ENCODE results near the gene FCHSD2.
"Not testable (repeated sequence)": the region's sequence is repeated elsewhere in the genome, so short reads cannot be mapped to it uniquely, and the experiment has no call there.

FCHSD2 gene

GRCh38 chr11:72828081-72828567 is 314.0 kb downstream of the FCHSD2 start:
- Histone ChIP-seq H3K4me3 (ENCODE audit: low read depth, low read length) (no peak overlapping the region), H3K4me1 (peaks cover 4% of the 10 kb centered on the region), H3K9me3 (no peaks in the 10 kb centered on the region), H3K36me3 (no peaks in the 10 kb centered on the region), H3K27me3 (no peaks in the 10 kb centered on the region)
- no peak for TF ChIP-seq CTCF (IDR thresholded peaks at IDR 0.05; ENCODE audit: low read depth, low read length)
- DNase-seq: no peak

- DNase-seq; H3K27me3 ChIP-seq; H3K9me3 ChIP-seq; H3K4me1 ChIP-seq; H3K4me3 ChIP-seq (ENCODE audit: low read depth, low read length); H3K36me3 ChIP-seq: not testable (repeated sequence)
Observed at GRCh38 chr11:72827656-72828055, 314.5 kb downstream of the FCHSD2 start.

- no peak for TF ChIP-seq CTCF (IDR thresholded peaks at IDR 0.05; ENCODE audit: low read depth, low read length)
- H3K36me3 ChIP-seq: no peaks in the 10 kb centered on the region
- H3K9me3 ChIP-seq: no peaks in the 10 kb centered on the region
- H3K27me3 ChIP-seq: no peaks in the 10 kb centered on the region
- no peak for DNase-seq
- peaks cover 4% of the 10 kb centered on the region for H3K4me1 ChIP-seq
- H3K4me3 ChIP-seq (ENCODE audit: low read depth, low read length): no peak overlapping the region
Observed at GRCh38 chr11:72826942-72827480, 315.1 kb downstream of the FCHSD2 start.

GRCh38 chr11:72826191-72826941 is 315.8 kb downstream of the FCHSD2 start:
- H3K27me3 ChIP-seq: no peaks in the 10 kb centered on the region
- no peaks in the 10 kb centered on the region for H3K9me3 ChIP-seq
- no peak for DNase-seq
- no peaks in the 10 kb centered on the region; the same call in 1 of the 2 replicates for H3K4me1 ChIP-seq
- H3K4me3 ChIP-seq (ENCODE audit: low read depth, low read length): no peak overlapping the region
- TF ChIP-seq CTCF (IDR thresholded peaks at IDR 0.05; ENCODE audit: low read depth, low read length): no peak
- no peaks in the 10 kb centered on the region for H3K36me3 ChIP-seq

- Histone ChIP-seq H3K4me1 (no peaks in the 10 kb centered on the region; the same call in 1 of the 2 replicates), H3K4me3 (ENCODE audit: low read depth, low read length) (no peak overlapping the region), H3K36me3 (no peaks in the 10 kb centered on the region), H3K27me3 (no peaks in the 10 kb centered on the region), H3K9me3 (no peaks in the 10 kb centered on the region)
- no peak for DNase-seq
- TF ChIP-seq CTCF (IDR thresholded peaks at IDR 0.05; ENCODE audit: low read depth, low read length): no peak
Observed at GRCh38 chr11:72825661-72826060, 316.5 kb downstream of the FCHSD2 start.

GRCh38 chr11:72824811-72825505 is 317.2 kb downstream of the FCHSD2 start:
- H3K27me3 ChIP-seq: no peaks in the 10 kb centered on the region
- TF ChIP-seq CTCF (IDR thresholded peaks at IDR 0.05; ENCODE audit: low read depth, low read length): no peak
- H3K4me1 ChIP-seq: no peaks in the 10 kb centered on the region; the same call in 1 of the 2 replicates
- H3K9me3 ChIP-seq: no peaks in the 10 kb centered on the region
- no peak for DNase-seq
- no peaks in the 10 kb centered on the region for H3K36me3 ChIP-seq
- H3K4me3 ChIP-seq (ENCODE audit: low read depth, low read length): no peak overlapping the region
